T-helper 17 cell (primary cell): ENCODE data around the gene CNTRL. TPM values are rescaled to one million over a fixed set of nuclear protein-coding genes. Genes with fewer than 3 reads are reported as not detected.
"Not testable (repeated sequence)": the region's sequence is repeated elsewhere in the genome, so short reads cannot be mapped to it uniquely, and the experiment has no call there.

Experiments used
- ATAC-seq: fragments of 150-1000 bp; cut with Tn5 transposase; 2 replicates; pipeline ENCODE4 v1.10.0; 2021; ENCODE audit warnings: mild to moderate bottlenecking, moderate library complexity
- DNase-seq, 3 donors: peaks; one replicate each; pipeline versions ENCODE4 v3.0.0 to v3.0.0-alpha.2; 2020 to 2021
- H3K9me3 ChIP-seq: one replicate; pipeline ENCODE4 v1.7.0; 2013; ENCODE audit warnings: low read length, mild to moderate bottlenecking; ENCODE audit not compliant: control insufficient read depth, poor library complexity, severe bottlenecking
- H3K27ac Mint-ChIP-seq: one replicate; pipeline ENCODE4 v1.8.0; 2022; ENCODE audit warnings: mild to moderate bottlenecking, moderate library complexity, mixed read lengths
- H3K27me3 Mint-ChIP-seq: one replicate; pipeline ENCODE4 v1.8.0; 2022; ENCODE audit warnings: mixed read lengths
- H3K36me3 Mint-ChIP-seq: one replicate; pipeline ENCODE4 v1.8.0; 2022; ENCODE audit warnings: low read depth, mixed read lengths
- H3K4me1 Mint-ChIP-seq: one replicate; pipeline ENCODE4 v1.8.0; 2022; ENCODE audit warnings: mild to moderate bottlenecking, mixed read lengths
- H3K4me3 Mint-ChIP-seq: one replicate; pipeline ENCODE4 v1.8.0; 2022; ENCODE audit warnings: mild to moderate bottlenecking, moderate library complexity, mixed read lengths
- total RNA-seq, 4 donors: library from RNA in 2 of 4; stranded (reverse) in 2 of 4; gene quantifications; one replicate each; pipeline ENCODE4 v1.2.3 and lab custom pipeline; 2022 to 2026

Gene CNTRL
- total RNA-seq, 2 donors from 2014 or later = 69.5 to 81.1 TPM

- Mint-ChIP-seq H3K27ac (peak overlapping the region; percentile 29), H3K4me1 (peaks cover 25% of the 10 kb centered on the region), H3K27me3 (no peaks in the 10 kb centered on the region), H3K4me3 (no peak overlapping the region), H3K36me3 (peaks cover 28% of the 10 kb centered on the region)
- no peak for DNase-seq
- no peak for ATAC-seq
- H3K9me3 ChIP-seq = no peaks in the 10 kb centered on the region
Observed at GRCh38 chr9:121153642-121154041, 78.9 kb downstream of the CNTRL start.

GRCh38 chr9:121154782-121155181 is 80.0 kb downstream of the CNTRL start:
- no peak overlapping the region for H3K4me3 Mint-ChIP-seq
- peak overlapping the region; percentile 2 for H3K27ac Mint-ChIP-seq
- ATAC-seq = no peak
- H3K9me3 ChIP-seq = no peaks in the 10 kb centered on the region
- DNase-seq = no peak
- H3K27me3 Mint-ChIP-seq = no peaks in the 10 kb centered on the region
- H3K4me1 Mint-ChIP-seq = peaks cover 22% of the 10 kb centered on the region
- peaks cover 28% of the 10 kb centered on the region for H3K36me3 Mint-ChIP-seq

- H3K9me3 ChIP-seq = no peaks in the 10 kb centered on the region
- ATAC-seq (peak; percentile 52), DNase-seq (no peak)
- peaks cover 18% of the 10 kb centered on the region for H3K4me1 Mint-ChIP-seq
- peaks cover 24% of the 10 kb centered on the region for H3K36me3 Mint-ChIP-seq
- no peak overlapping the region for H3K27ac Mint-ChIP-seq
- no peak overlapping the region for H3K4me3 Mint-ChIP-seq
- no peaks in the 10 kb centered on the region for H3K27me3 Mint-ChIP-seq
Observed at GRCh38 chr9:121156263-121156731, 81.5 kb downstream of the CNTRL start.

- Mint-ChIP-seq H3K36me3 (peaks cover 21% of the 10 kb centered on the region), H3K27me3 (no peaks in the 10 kb centered on the region), H3K27ac (no peak overlapping the region), H3K4me1 (peaks cover 8% of the 10 kb centered on the region), H3K4me3 (no peak overlapping the region)
- DNase-seq (no peak), ATAC-seq (no peak)
- H3K9me3 ChIP-seq = no peaks in the 10 kb centered on the region
Observed at GRCh38 chr9:121157939-121158338, 83.2 kb downstream of the CNTRL start.

- no peaks in the 10 kb centered on the region for H3K9me3 ChIP-seq
- Mint-ChIP-seq H3K4me3 (no peak overlapping the region), H3K4me1 (no peaks in the 10 kb centered on the region), H3K36me3 (peaks cover 10% of the 10 kb centered on the region), H3K27ac (no peak overlapping the region), H3K27me3 (no peaks in the 10 kb centered on the region)
- ATAC-seq (no peak), DNase-seq (no peak)
Observed at GRCh38 chr9:121160025-121160424, 85.3 kb downstream of the CNTRL start.

- Mint-ChIP-seq H3K36me3 (peaks cover 5% of the 10 kb centered on the region), H3K27me3 (no peaks in the 10 kb centered on the region), H3K4me3 (no peak overlapping the region), H3K4me1 (peaks cover 12% of the 10 kb centered on the region), H3K27ac (peak overlapping the region; percentile 86)
- no peak for ATAC-seq
- no peaks in the 10 kb centered on the region for H3K9me3 ChIP-seq
- DNase-seq = no peak
Observed at GRCh38 chr9:121168052-121168451, 93.3 kb downstream of the CNTRL start.

GRCh38 chr9:121169094-121169601 is 94.4 kb downstream of the CNTRL start:
- no peak overlapping the region for H3K4me3 Mint-ChIP-seq
- H3K27ac Mint-ChIP-seq = peak overlapping the region; percentile 86
- no peaks in the 10 kb centered on the region for H3K27me3 Mint-ChIP-seq
- no peaks in the 10 kb centered on the region for H3K9me3 ChIP-seq
- no peak for DNase-seq
- peak; percentile 84 for ATAC-seq
- peaks cover 15% of the 10 kb centered on the region for H3K4me1 Mint-ChIP-seq
- H3K36me3 Mint-ChIP-seq = peaks cover 13% of the 10 kb centered on the region

- no peaks in the 10 kb centered on the region for H3K9me3 ChIP-seq
- H3K4me3 Mint-ChIP-seq = no peak overlapping the region
- peaks cover 19% of the 10 kb centered on the region for H3K4me1 Mint-ChIP-seq
- no peaks in the 10 kb centered on the region for H3K27me3 Mint-ChIP-seq
- peaks cover 16% of the 10 kb centered on the region for H3K36me3 Mint-ChIP-seq
- no peak for ATAC-seq
- H3K27ac Mint-ChIP-seq = peak overlapping the region; percentile 8
- no peak for DNase-seq
Observed at GRCh38 chr9:121171236-121171635, 96.5 kb downstream of the CNTRL start.

- H3K36me3 Mint-ChIP-seq = peaks cover 13% of the 10 kb centered on the region
- H3K4me1 Mint-ChIP-seq = peaks cover 16% of the 10 kb centered on the region
- DNase-seq (no peak), ATAC-seq (no peak)
- H3K9me3 ChIP-seq = no peaks in the 10 kb centered on the region
- H3K27ac Mint-ChIP-seq = peak overlapping the region; percentile 21
- H3K27me3 Mint-ChIP-seq = no peaks in the 10 kb centered on the region
- no peak overlapping the region for H3K4me3 Mint-ChIP-seq
Observed at GRCh38 chr9:121172726-121173487, 98.2 kb downstream of the CNTRL start.

- peak overlapping the region; percentile 74 for H3K27ac Mint-ChIP-seq
- peaks cover 11% of the 10 kb centered on the region for H3K36me3 Mint-ChIP-seq
Observed at GRCh38 chr9:121173501-121173900, 98.7 kb downstream of the CNTRL start.

GRCh38 chr9:121178676-121179372 is 104.1 kb downstream of the CNTRL start:
- Mint-ChIP-seq H3K4me1 (peaks cover 15% of the 10 kb centered on the region), H3K36me3 (peaks cover 7% of the 10 kb centered on the region), H3K27ac (peak overlapping the region; percentile 76), H3K27me3 (no peaks in the 10 kb centered on the region), H3K4me3 (no peak overlapping the region)
- H3K9me3 ChIP-seq = no peaks in the 10 kb centered on the region
- DNase-seq (no peak), ATAC-seq (no peak)

More at GRCh38 chr9:121173501-121173900, 98.7 kb downstream of the CNTRL start:
- Mint-ChIP-seq H3K27me3 (no peaks in the 10 kb centered on the region), H3K4me1 (peaks cover 12% of the 10 kb centered on the region), H3K4me3 (no peak overlapping the region)
- DNase-seq = no peak
- ATAC-seq = no peak
- H3K9me3 ChIP-seq = no peaks in the 10 kb centered on the region

- Mint-ChIP-seq H3K27ac (peak overlapping the region; percentile 76), H3K4me1 (peaks cover 12% of the 10 kb centered on the region)
- not testable (repeated sequence) for ATAC-seq, DNase-seq, H3K27me3 Mint-ChIP-seq, H3K36me3 Mint-ChIP-seq, H3K4me3 Mint-ChIP-seq, H3K9me3 ChIP-seq
Observed at GRCh38 chr9:121179373-121179721, 104.6 kb downstream of the CNTRL start.

GRCh38 chr9:121179930-121180681 is 105.4 kb downstream of the CNTRL start:
- Mint-ChIP-seq H3K36me3 (no peaks in the 10 kb centered on the region), H3K27ac (peak overlapping the region; percentile 76), H3K4me1 (peaks cover 12% of the 10 kb centered on the region), H3K27me3 (no peaks in the 10 kb centered on the region), H3K4me3 (no peak overlapping the region)
- H3K9me3 ChIP-seq = no peaks in the 10 kb centered on the region
- ATAC-seq = no peak
- DNase-seq = no peak
